Stimulated activated CD4-positive, alpha-beta T cell treated with anti-CD3 and anti-CD28 coated beads, Interleukin-2, amount 100 ng/mL, for 24 hours (primary cell): ENCODE results near the gene MPPED2.
"Not testable (repeated sequence)": the region's sequence is repeated elsewhere in the genome, so short reads cannot be mapped to it uniquely, and the experiment has no call there.

Experiments
- DNase-seq, 2 donors: peaks; one replicate each; pipeline ENCODE4 v3.0.0-alpha.2; 2020

The MPPED2 gene

GRCh38 chr11:30578406-30578805 lies 7.7 kb downstream of the MPPED2 start:
- DNase-seq: no peak

DNA sequence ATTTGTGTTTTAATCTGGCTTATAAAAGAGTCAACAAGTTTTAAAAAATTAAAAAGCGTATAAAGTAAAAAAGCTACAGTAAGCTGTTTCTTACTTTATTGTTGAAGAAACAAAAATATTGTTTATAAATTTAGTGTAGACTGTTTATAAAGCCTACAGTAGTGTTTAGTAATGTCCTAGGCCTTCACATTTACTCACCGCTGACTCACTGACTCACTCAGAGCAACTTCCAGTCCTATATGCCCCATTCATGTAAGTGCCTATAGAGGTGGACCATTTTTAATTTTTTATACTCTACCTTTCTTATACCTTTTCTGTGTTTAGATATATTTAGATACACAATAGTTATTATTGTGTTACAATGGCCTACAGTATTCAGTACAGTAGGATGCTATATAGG lies 12.2 kb downstream of the MPPED2 start:
- no peak for DNase-seq

GRCh38 chr11:30568931-30569330 lies 17.2 kb downstream of the MPPED2 start:
- DNase-seq: no peak

- no peak for DNase-seq
Measured at GRCh38 chr11:30567644-30568043, 18.5 kb downstream of the MPPED2 start.

DNA sequence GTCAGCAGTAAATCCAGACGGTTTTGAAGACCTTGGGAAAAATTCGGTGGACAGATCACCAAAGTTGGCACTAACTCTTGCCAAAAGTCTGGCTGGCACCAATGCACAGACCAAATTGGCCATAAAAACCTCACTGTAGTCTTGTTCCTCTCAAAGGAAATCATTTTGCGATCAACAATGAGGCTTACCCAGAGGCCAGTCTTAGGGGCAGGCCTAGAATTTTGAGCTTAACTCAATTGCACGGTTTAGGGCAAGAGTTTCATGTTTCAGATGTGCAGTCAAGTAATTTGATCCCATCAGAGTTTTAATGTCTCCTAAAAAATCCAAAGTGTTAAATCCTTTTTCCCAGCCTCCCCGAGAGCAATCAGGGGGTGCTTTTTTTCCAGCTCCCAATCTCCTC lies 19.0 kb downstream of the MPPED2 start:
- no peak for DNase-seq

DNA sequence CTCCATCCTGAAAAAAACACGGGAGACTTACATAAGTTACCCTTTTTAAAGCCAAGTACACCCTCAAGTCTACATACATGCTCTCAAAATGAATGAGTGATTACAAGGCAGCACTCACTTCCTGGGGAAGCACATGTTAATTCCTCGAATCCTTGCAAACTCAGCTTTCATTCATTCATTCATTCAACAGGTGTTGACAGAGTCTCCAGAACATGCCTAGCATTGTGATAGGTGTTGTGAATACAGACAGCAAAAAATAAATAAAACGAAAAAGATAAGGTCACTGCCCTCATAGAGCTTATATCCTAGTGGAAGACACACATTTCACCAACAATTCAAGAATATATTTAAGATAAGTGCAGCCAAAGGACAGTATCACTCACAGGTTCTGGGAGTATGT lies 19.7 kb downstream of the MPPED2 start:
- no peak for DNase-seq

DNA sequence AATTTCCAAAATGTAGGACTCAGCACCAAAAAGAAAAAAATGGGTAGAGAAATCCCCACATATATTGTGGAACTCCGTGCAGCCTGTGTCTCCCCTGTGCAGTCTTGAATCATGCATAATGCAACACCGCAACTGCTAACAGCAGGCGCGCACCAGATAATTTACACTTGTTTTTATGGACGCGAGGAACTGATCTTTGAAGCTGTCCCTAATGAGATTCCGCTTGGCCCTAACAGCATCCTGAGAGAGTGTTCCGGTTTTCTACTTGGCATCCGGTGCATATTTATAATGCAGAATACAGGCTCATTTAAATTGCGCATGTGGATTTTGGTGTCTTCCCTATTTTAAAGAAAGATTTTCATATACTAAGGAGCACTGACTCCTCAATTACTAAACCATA lies 21.1 kb downstream of the MPPED2 start:
- DNase-seq: no peak

DNA sequence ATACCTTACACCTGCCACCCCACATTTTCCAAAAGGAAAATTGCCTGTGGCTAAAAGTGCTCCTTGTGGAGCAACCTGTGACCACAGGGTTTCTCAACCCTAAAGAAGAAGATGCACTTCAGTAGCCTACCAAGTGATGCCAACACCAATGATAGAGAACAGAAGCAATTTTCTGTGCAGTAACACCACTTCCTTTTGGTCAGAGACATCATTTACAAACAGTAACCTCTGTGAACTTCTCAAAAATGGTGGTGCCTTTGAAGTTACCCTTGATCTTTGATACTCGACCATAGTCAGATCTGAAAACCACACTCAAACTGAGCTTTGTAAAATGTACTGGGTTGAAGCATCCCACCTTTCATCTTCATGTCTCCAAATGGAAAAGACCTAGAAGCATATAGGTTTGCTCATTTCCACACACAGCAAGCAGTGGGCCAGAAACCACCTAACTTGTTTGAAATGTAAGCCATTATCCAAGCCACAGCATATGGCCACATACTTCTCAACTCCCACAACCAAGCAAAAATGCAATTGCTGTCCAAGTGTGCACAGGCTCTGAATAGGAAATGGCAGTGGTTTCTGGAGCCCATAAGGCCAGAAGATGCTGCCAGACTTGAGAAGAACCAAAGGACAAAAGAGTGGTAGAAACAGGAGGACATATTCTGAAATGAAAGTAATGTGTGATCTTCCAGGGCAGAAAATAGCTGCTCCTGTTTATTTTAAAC lies 24.3 kb downstream of the MPPED2 start:
- DNase-seq: no peak

DNA sequence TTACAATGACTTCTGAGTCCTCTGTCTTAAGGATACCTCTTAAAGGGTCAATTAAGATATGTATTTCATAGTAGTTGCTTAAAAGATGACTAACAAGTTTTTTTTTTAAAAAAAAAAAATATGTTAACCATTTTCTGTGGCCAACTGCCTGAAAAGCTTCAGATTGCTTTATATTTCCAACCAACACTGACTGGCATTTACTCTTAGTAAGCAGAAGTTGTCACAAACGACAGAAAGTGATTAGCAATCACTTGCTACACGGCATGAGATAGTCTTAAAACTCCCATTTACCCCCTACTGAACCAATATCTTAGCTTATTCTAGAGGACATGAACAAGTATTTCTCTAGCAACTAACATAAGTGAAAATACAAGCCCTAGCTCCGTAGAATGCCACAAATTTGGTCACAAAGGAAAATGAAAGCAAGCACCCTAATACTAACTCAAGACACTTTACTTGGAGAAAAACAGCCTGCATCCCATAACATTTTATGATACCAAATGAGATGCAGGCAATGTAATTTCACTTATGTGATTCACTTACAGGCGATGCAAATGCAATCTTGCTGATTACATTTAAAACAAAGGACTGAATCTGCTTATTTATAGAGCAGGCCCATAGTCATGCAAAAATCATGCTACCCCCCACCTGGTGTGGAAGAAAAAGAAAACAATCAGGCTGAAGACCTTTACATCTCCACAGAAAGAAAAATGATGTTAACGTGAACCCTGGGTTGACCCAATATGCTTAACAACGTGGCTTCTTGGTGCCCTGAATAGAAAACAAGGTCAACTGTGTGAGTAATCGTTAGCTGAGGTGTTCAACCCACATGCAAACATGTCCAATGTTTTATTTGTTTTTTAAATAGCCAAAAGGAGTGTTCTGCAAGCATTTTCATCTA lies 25.7 kb downstream of the MPPED2 start:
- no peak for DNase-seq

DNA sequence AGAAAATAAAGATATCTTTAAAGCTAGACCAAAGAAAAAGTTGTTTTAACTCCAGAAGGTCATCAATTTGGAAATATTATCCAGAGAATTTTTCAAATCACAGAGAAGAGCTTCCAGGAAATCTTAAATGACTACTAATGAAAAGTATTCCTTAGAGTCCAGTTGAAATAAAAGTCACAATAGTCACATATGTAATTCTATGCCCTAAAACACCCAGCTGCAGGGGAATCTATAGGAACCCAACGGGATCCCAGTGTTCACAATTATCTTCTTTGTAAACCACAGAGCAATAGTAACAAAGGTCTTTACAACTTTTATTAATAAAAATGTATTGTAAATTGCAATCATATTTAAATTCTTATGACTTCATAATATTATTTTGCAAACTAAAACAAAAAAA lies 27.1 kb downstream of the MPPED2 start:
- no peak for DNase-seq

DNA sequence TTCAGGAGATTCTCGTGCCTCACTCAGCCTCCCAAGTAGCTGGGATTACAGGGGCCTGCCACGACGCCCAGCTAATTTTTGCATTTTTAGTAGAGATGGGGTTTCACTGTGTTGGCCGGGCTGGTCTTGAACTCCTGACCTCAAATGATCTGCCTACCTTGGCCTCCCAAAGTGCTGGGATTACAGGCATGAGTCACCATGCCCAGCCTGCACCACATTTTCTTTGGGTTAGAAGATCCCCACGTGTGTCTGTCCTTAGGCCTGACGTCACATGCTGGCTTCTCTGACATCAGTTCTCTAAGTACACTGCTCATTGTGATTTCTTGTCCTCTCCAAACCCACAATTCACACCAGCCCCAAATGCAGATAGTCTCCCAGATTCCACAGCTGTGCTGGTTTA lies 31.6 kb downstream of the MPPED2 start:
- DNase-seq: not testable (repeated sequence)

DNA sequence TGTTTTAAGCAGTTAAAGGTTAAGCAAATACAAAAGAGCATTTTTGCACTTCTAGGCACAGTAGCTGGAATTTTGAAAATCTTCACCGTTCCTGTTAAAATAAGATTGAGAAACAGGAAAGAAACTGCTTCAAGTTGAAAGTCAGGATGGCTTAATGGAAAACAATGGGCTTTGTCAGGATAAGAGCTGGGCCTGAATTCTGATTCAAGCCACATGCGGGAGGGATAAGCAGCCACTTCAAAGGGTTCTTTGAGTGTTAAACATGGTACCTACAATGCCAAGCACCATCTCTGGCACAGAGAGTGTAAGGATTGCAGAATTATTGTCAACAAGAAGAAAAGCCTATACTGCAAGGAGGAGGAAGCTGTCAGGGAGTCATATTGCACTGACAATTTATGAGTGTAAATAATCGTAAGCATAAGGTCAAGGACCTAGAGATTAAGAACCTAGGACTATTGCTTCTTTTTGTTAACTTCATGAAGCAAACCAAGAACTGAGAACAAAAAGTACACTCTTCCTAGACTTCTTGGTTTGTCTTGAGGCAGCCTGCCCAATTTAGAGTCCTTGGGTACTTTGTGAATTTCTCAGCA lies 32.5 kb downstream of the MPPED2 start:
- no peak for DNase-seq

DNA sequence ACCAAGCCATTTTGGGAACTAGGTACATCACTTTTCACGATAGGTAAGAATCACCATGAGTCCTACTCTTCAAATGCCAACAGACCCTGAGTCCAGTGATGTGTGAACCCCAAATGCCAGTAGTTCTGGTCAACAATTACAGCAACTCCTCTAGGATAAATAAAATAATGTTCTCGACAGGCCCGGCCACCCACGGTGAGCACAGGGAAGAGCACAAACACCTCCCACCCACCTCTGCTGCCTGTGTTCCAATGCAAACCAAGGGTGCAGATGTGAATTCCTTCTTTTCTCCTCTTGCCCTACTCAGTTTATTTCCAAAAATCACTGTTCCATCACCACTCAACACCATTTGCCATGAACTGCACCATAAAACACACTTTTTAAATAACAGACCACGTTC lies 33.3 kb downstream of the MPPED2 start:
- DNase-seq: no peak

GRCh38 chr11:30550022-30550542 lies 36.1 kb downstream of the MPPED2 start:
- no peak for DNase-seq

- DNase-seq: no peak
Measured at GRCh38 chr11:30549565-30549964, 36.6 kb downstream of the MPPED2 start.

DNA sequence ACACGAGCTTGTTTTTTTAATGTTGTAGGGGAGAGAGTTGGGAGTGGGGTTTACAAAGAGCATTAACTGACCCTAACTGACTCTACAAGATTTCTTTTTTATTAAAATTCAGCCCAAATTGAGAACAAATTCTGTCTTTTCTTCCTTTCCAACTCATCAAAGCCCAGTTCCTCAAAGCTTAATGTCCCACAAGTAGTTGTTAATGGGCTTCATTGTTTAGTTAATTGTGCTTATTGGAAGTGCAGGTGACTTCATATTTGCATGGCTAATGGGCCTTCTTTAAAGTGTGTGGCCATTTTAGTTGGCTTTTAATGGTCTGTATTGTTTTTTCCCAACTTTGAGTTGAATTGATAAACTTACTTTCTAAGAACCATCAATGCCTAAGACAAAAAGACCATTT lies 39.8 kb downstream of the MPPED2 start:
- no peak for DNase-seq

DNA sequence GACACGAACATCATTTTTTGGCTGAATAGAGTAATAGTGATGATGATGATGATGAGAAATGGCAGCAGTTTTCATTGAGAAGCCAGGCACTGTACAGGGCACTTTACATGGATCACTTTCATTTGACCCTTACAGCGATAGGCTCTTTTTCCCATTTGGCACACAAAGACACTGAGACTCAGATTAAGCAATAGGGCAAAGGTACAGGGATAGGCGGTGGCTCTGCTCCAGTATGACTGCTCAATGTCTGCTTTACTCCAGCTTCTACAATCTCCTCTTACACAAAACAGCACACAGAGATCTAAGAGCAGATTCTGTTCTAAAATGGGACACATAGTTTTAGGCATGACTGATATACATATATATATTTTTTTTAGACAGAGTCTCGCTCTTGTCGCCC lies 40.6 kb downstream of the MPPED2 start:
- DNase-seq: no peak

GRCh38 chr11:30543066-30543465 lies 43.1 kb downstream of the MPPED2 start:
- DNase-seq: no peak

- no peak for DNase-seq
Measured at GRCh38 chr11:30540781-30541180, 45.4 kb downstream of the MPPED2 start.

- DNase-seq: no peak
Measured at GRCh38 chr11:30538251-30538650, 47.9 kb downstream of the MPPED2 start.

DNA sequence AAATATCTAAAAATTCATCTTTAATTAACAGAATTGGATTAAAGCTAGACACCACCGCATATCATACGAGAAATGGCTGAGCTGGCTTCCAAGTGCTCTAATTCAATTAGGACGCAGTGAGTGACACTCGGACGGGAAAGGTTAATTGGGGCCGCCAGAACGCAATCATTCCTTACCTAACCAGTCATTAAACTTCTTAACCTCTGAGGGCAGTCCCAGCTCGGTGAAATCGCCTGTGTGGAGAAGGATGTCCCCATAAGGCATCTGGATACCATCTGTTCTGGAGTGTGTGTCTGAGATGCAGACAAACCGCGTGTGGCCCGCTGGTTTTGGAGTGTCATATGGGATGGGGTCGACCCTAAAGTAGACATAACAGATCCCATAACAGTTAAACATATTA lies 50.3 kb downstream of the MPPED2 start:
- DNase-seq: no peak

- DNase-seq: no peak
Measured at GRCh38 chr11:30533445-30533947, 52.7 kb downstream of the MPPED2 start.

DNA sequence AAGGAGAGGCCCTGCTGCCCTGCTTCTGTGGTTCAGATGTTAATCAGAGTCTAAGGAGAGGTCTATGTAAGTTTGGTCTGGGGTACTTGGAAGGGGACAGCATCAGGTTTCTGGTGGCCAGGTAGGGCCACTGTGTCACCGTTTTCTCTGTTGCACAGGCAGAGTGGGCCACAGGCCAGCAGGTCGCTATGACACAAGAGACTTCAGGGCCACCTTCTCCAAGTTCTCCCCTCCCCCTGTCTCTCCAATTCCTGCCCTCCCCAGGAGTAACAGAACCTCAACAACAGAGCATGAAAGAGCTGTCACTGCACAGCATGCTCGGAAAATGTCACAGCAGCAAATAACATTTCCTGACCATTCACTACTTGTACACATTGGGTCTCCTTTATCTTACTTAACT lies 58.6 kb downstream of the MPPED2 start:
- DNase-seq: no peak

- no peak for DNase-seq
Measured at GRCh38 chr11:30526558-30526957, 59.6 kb downstream of the MPPED2 start.
